Stimulated activated CD4-positive, alpha-beta T cell treated with anti-CD3 and anti-CD28 coated beads, TNF-alpha, amount 100 ng/mL, for 4 hours (primary cell): ENCODE data around the gene ATP8B1.

ENCODE experiments used
- DNase-seq, 3 experiments: peaks; one replicate each; pipeline ENCODE4 v3.0.0-alpha.2; 2020; ENCODE audit warnings: low read depth in 3 of 3

The ATP8B1 gene

DNA sequence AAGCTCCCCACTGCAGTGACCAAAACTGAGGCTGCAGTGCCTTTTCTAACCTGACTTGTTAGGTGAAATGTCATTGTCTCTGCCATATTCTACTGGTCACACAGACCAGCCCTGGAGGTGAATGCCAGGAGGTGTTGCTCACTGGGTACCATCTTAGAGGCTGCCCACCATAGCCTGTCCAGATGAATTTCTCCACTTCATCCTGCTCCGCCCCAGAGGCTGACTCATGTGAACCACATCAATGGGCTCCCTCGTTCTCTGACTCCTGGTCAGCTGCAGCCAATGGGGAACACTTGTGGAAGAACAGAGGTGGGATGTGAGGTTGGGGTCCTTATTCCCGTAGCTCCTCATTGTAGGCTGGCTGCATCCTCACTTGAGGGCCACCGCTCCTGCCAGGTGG lies 178.1 kb downstream of the ATP8B1 start:
- no peak for DNase-seq

DNA sequence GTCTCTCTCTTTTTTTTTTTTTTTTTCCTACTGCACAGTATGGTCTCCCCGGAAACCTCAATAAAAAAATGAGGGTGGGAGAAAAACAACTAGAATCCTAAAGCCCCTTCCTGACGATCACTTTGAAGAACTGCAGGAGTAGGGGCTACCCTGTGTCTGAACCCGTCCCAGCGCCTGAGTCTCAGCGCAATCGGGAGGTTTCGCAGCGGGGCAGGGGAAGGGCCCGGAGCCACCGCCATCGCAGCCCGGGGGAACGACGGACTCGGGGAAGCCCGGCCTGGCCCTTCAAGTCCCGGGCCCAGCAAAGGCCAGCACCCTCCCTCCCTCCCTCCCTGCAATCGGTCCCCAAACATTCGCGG lies 181.9 kb downstream of the ATP8B1 start:
- no peak for DNase-seq

DNA sequence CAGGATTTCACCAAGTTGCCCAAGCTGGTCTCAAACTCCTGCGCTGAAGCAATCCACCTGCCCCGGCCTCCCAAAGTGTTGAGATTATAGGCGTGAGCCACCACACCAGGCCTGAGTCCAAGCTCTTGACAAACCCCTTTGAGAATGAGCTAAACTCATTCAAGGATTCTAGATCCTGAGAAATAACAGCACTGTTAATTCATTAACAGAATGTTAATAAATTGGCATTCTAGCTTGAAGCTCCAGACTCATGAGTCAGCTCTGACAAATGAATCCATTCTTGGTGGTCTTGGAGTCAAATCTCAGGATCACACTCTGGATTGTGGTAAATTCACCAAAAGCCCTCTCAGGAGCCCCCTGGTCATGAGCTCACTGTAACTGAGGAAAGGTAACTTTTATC lies 183.2 kb downstream of the ATP8B1 start:
- no peak for DNase-seq

DNA sequence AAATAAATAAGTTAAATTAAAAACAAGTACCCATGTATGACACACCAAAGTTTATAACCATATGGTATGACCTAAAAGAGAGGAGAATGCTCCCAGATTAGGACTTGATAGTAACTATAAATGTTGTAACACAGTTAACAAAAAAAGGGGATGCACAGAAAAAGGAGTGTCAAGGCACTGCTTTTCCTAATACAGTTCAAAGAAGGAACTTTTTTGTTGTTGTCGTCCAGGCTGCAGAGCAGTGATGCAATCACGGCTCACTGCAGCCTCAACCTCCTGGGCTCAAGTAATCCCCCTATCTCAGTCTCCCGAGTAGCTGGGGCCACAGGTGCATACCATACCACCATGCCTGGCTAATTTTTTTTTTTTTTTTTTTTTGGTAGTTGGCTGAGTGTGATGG lies 184.2 kb downstream of the ATP8B1 start:
- DNase-seq = no peak

DNA sequence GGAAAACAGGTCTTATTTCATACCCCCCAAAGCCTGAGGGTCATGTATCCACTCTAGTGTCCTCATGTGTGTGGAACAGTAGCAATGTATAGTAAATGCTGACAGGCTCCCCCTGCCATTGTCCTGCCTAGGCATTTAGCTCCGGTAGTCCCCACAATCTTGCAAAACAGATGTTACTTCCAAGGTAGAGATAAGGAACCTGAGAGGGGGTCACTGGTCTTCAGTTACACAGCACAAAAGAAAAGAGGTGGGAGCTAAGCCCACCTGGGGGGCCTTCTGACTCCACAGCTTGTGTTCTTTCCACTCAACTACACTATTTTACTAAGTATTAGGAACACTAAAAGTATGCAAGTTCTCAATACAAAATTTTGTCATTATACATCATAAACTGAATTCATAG lies 199.2 kb downstream of the ATP8B1 start:
- DNase-seq = no peak
